Measurements from ENCODE around the gene SPRR5.

Gene SPRR5

GRCh38 chr1:152997901-152998300, 50.9 kb downstream of the SPRR5 start:
- DNase-seq: no peak
- ChIA-PET POLR2A (no interaction called here), CTCF (no interaction called here)
- H3K27ac ChIP-seq (ENCODE audit: insufficient read depth in 1 of 2, low read depth in 1 of 2, low read length in 2 of 2, poor library complexity in 1 of 2, severe bottlenecking in 2 of 2): no peak overlapping the region
- H3K4me3 ChIP-seq (ENCODE audit: control insufficient read depth in 1 of 7, extremely low read depth in 1 of 7, insufficient read depth in 4 of 7, low read depth in 2 of 7, low read length in 6 of 7): no peak overlapping the region
- 50% methylated on average over 7 of the region's 7 CpGs for WGBS (ENCODE audit: insufficient coverage)
- H3K4me1 ChIP-seq (ENCODE audit: control extremely low read depth in 1 of 4, control insufficient read depth in 4 of 4, insufficient read depth in 4 of 4, low read length in 3 of 4): no peaks in the 10 kb centered on the region
- no peaks in the 10 kb centered on the region for H3K36me3 ChIP-seq (ENCODE audit: control insufficient read depth in 4 of 4, insufficient read depth in 4 of 4, low read length in 3 of 4)
- H3K9me3 ChIP-seq (ENCODE audit: control extremely low read depth in 1 of 5, control insufficient read depth in 4 of 5, insufficient read depth in 2 of 5, low read depth in 1 of 5, low read length in 4 of 5): peaks cover 0 to 4% (median 3%) of the 10 kb centered on the region in 5 experiments
- H3K27me3 ChIP-seq (replicated peaks in 2 of 5; ENCODE audit: control insufficient read depth in 4 of 5, insufficient read depth in 5 of 5, low read length in 4 of 5): peaks cover 0 to 6% (median 3%) of the 10 kb centered on the region in 5 experiments

GRCh38 chr1:152998476-152998875, 51.5 kb downstream of the SPRR5 start:
- ChIA-PET CTCF (no interaction called here), POLR2A (interaction anchor here (0.6 kb wide), 1 partner anchor 14 kb away, joined by 3 read pairs; no protein-coding TSS in a partner anchor)
- Histone ChIP-seq H3K27me3 (replicated peaks in 2 of 5; ENCODE audit: control insufficient read depth in 4 of 5, insufficient read depth in 5 of 5, low read length in 4 of 5) (peaks cover 0 to 6% (median 3%) of the 10 kb centered on the region in 5 experiments), H3K9me3 (ENCODE audit: control extremely low read depth in 1 of 5, control insufficient read depth in 4 of 5, insufficient read depth in 2 of 5, low read depth in 1 of 5, low read length in 4 of 5) (peaks cover 0 to 4% (median 3%) of the 10 kb centered on the region in 5 experiments), H3K36me3 (ENCODE audit: control insufficient read depth in 4 of 4, insufficient read depth in 4 of 4, low read length in 3 of 4) (no peaks in the 10 kb centered on the region), H3K27ac (ENCODE audit: insufficient read depth in 1 of 2, low read depth in 1 of 2, low read length in 2 of 2, poor library complexity in 1 of 2, severe bottlenecking in 2 of 2) (no peak overlapping the region), H3K4me1 (ENCODE audit: control extremely low read depth in 1 of 4, control insufficient read depth in 4 of 4, insufficient read depth in 4 of 4, low read length in 3 of 4) (no peaks in the 10 kb centered on the region), H3K4me3 (ENCODE audit: control insufficient read depth in 1 of 7, extremely low read depth in 1 of 7, insufficient read depth in 4 of 7, low read depth in 2 of 7, low read length in 6 of 7) (no peak overlapping the region)
- 96% methylated on average over 4 of the region's 4 CpGs for whole genome bisulfite sequencing (ENCODE audit: insufficient coverage)
- DNase-seq: no peak

Measured in common myeloid progenitor, CD34-positive (primary cell).